Liver (tissue), 9 donors: Measurements from ENCODE around the gene PPIA. TPM values are rescaled to one million over a fixed set of nuclear protein-coding genes. Genes with fewer than 3 reads are reported as not detected.
A peak's percentile ranks its signal among the peaks of the same experiment; 100 is the strongest.

Experiments used
- DNase-seq: peaks from one replicate; pipeline ENCODE4 v3.0.0-alpha.2; 2017; ENCODE audit warnings: low spot score
- H3K27ac ChIP-seq, 2 donors: one replicate each; pipeline ENCODE4 v1.7.0; 2013; ENCODE audit warnings: inconsistent platforms in 2 of 2, low read length in 2 of 2, control low read depth in 1 of 2, low read depth in 1 of 2, mild to moderate bottlenecking in 1 of 2
- H3K27me3 ChIP-seq, 4 donors: one replicate each; pipeline versions ENCODE4 v1.6.1 to v1.7.0; 2013; ENCODE audit warnings: low read length in 3 of 4, inconsistent platforms in 1 of 4, mild to moderate bottlenecking in 1 of 4, moderate library complexity in 1 of 4; ENCODE audit not compliant: control insufficient read depth in 4 of 4, insufficient read depth in 4 of 4
- H3K36me3 ChIP-seq, 4 donors: one replicate each; pipeline versions ENCODE4 v1.6.1 to v1.7.0; 2013; ENCODE audit warnings: low read length in 3 of 4, mild to moderate bottlenecking in 3 of 4, low read depth in 1 of 4, moderate library complexity in 1 of 4; ENCODE audit not compliant: control insufficient read depth in 4 of 4, insufficient read depth in 3 of 4
- H3K4me1 ChIP-seq, 4 donors: one replicate each; pipeline versions ENCODE4 v1.6.1 to v1.7.0; 2013; ENCODE audit warnings: low read length in 3 of 4, mild to moderate bottlenecking in 3 of 4, moderate library complexity in 1 of 4; ENCODE audit not compliant: control insufficient read depth in 4 of 4, insufficient read depth in 4 of 4
- H3K4me3 ChIP-seq, 3 donors: one replicate each; pipeline versions ENCODE4 v1.6.1 to v1.7.0; 2013; ENCODE audit warnings: low read length in 3 of 3, control low read depth in 1 of 3, low read depth in 1 of 3, mild to moderate bottlenecking in 1 of 3
- H3K9ac ChIP-seq, 2 donors: one replicate each; pipeline ENCODE4 v1.7.0; 2013; ENCODE audit warnings: low read length in 2 of 2, mild to moderate bottlenecking in 2 of 2, moderate library complexity in 2 of 2, control low read depth in 1 of 2, low read depth in 1 of 2
- H3K9me3 ChIP-seq, 4 donors: one replicate each; pipeline versions ENCODE4 v1.6.1 to v1.7.0; 2013; ENCODE audit warnings: low read length in 3 of 4; ENCODE audit not compliant: control insufficient read depth in 4 of 4
- ATF3 ChIP-seq: IDR thresholded peaks from 2 replicates; pipeline ENCODE4 v1.6.1; 2016; ENCODE audit warnings: antibody characterized with exemption
- EGR1 ChIP-seq, 2 donors: IDR thresholded peaks; 2 replicates each; pipeline ENCODE4 v1.6.1; 2016 to 2018; ENCODE audit warnings: antibody characterized with exemption in 2 of 2, low read depth in 2 of 2
- FOXA1 ChIP-seq: IDR thresholded peaks from 2 replicates; pipeline ENCODE4 v1.6.1; 2016; ENCODE audit warnings: antibody characterized with exemption
- FOXA2 ChIP-seq: IDR thresholded peaks from 2 replicates; pipeline ENCODE4 v1.6.1; 2016; ENCODE audit warnings: antibody characterized with exemption
- GABPA ChIP-seq, 2 donors: IDR thresholded peaks in 1 of 2; conservative IDR thresholded peaks in 1 of 2; 2 replicates each; pipeline ENCODE4 v1.6.1; 2016; ENCODE audit warnings: antibody characterized with exemption in 2 of 2, mild to moderate bottlenecking in 1 of 2, moderate library complexity in 1 of 2
- HNF4A ChIP-seq, 2 donors: conservative IDR thresholded peaks; 2 replicates each; pipeline ENCODE4 v1.6.1; 2016; ENCODE audit warnings: antibody characterized with exemption in 2 of 2, mild to moderate bottlenecking in 2 of 2
- HNF4G ChIP-seq: IDR thresholded peaks from 2 replicates; pipeline ENCODE4 v1.6.1; 2016; ENCODE audit warnings: antibody characterized with exemption
- JUND ChIP-seq, 2 donors: IDR thresholded peaks; 2 replicates each; pipeline ENCODE4 v1.6.1; 2016; ENCODE audit warnings: antibody characterized with exemption in 2 of 2
- MAX ChIP-seq: IDR thresholded peaks from 2 replicates; pipeline ENCODE4 v1.6.1; 2016; ENCODE audit warnings: antibody characterized with exemption
- NR2F2 ChIP-seq: IDR thresholded peaks from 2 replicates; pipeline ENCODE4 v1.6.1; 2016; ENCODE audit warnings: antibody characterized with exemption
- RAD21 ChIP-seq, 2 donors: IDR thresholded peaks; 2 replicates each; pipeline ENCODE4 v1.6.1; 2016; ENCODE audit warnings: antibody characterized with exemption in 2 of 2, mild to moderate bottlenecking in 2 of 2
- REST ChIP-seq: IDR thresholded peaks from 2 replicates; pipeline ENCODE4 v1.6.1; 2016; ENCODE audit warnings: antibody characterized with exemption, mild to moderate bottlenecking
- RXRA ChIP-seq, 2 donors: IDR thresholded peaks; 2 replicates each; pipeline ENCODE4 v1.6.1; 2017 to 2018; ENCODE audit warnings: antibody characterized with exemption in 2 of 2, mild to moderate bottlenecking in 1 of 2
- SP1 ChIP-seq: IDR thresholded peaks from 2 replicates; pipeline ENCODE4 v1.6.1; 2018; ENCODE audit warnings: antibody characterized with exemption, mild to moderate bottlenecking
- TAF1 ChIP-seq: conservative IDR thresholded peaks from 2 replicates; pipeline ENCODE4 v1.6.1; 2016; ENCODE audit warnings: antibody characterized with exemption, mild to moderate bottlenecking
- YY1 ChIP-seq: IDR thresholded peaks from 2 replicates; pipeline ENCODE4 v1.6.1; 2016; ENCODE audit warnings: antibody characterized with exemption, mild to moderate bottlenecking
- WGBS: extraction: QIAGEN DNeasy Blood & Tissue Kit; methylation state at CpG from one replicate; pipeline ENCODE4 v1.1.7; 2013; 5-methylcytosine and 5-hydroxymethylcytosine counted together
- polyA plus RNA-seq, 2 donors: library from polyadenylated mRNA; stranded (reverse) in 1 of 2; unstranded in 1 of 2; fragments of 200-250 nt in 1 of 2; fragments of >200 nt in 1 of 2; fragmentation: Nextera tagmentation in 1 of 2; extraction: Ambion mirVana in 1 of 2; gene quantifications; one replicate each; pipeline versions ENCODE4 v1.2.1 to v1.2.3, GENCODE V29; 2013 to 2015
- total RNA-seq, 2 donors: library from RNA; depleted of rRNA; stranded (reverse); fragments of >200 nt; gene quantifications; one replicate each; pipeline ENCODE4 v1.2.3, GENCODE V29; 2014
- TF ChIP-seq, protein P1 (sequence below): fragments of 150-350 bp; IDR thresholded peaks from 2 replicates; pipeline ENCODE4 v1.5.1; 2017; ENCODE audit warnings: improper control_type of control experiment, low read depth, low read length; ENCODE audit not compliant: missing input control
- TF ChIP-seq, protein P2 (sequence below): IDR thresholded peaks from 2 replicates; pipeline ENCODE4 v1.6.1; 2016; ENCODE audit warnings: antibody characterized with exemption
- donor health status: healthy.
- donor health status: healthy.
- donor health status: healthy.
- donor health status: healthy.
- donor health status: healthy.

The PPIA gene
- 1,000 to 10,000 TPM in 1 of 2 donors, 100 to 1,000 TPM in 1; 834 to 1,873 TPM for total RNA-seq
- polyA plus RNA-seq, result 1,000 to 10,000 TPM; 1,362 to 1,437 TPM

DNA sequence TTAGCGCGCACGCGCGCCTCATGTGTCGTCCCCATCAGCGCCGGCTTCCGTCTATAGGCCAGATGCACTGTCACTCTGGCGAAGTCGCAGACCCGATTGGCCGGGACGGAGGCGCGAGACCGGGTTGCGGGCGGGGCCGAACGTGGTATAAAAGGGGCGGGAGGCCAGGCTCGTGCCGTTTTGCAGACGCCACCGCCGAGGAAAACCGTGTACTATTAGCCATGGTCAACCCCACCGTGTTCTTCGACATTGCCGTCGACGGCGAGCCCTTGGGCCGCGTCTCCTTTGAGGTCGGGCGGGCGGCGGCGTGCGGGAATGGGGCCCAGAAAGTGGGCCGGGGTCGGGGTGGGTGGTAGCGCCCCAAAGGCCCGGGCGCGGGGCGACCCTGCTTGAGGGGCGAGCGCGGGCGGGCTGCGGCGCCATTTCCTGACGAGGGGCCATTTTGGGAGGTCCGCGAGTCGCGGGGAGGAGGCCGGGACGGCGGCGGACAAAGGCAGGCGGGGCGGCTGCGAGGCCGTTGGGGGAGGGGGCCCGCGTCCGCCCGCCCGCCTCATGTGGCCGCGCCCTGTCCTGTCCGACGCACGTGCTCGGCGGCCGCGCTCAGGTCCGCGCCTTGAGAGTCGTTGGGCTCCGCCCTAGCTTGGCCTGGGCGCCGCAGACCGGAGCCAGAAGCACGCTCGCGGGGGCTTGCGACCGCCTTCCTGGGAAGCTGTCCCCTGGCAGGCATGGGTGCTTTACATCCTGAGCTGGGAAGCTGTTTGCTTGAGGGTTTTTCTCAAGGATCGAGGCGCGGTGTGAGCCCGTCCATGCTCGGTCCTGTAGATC, at the start of gene PPIA:
Gene PPIA, plus strand, starts transcription at position 178 of the 825 bp plus-strand sequence. Its CDS starts 44 bp downstream, at position 222.
- DNase-seq, result peak; percentile 98
- Histone ChIP-seq H3K27ac (peak within 1 kb of the TSS; percentile 90 to 100), H3K9ac (peak within 1 kb of the TSS; percentile 86 to 97), H3K36me3 (peaks cover 6 to 20% (median 15%) of the 10 kb centered on the region in 4 donors), H3K9me3 (no peaks in the 10 kb centered on the region), H3K4me3 (peak within 1 kb of the TSS; percentile 61 to 94 (median 92)), H3K27me3 (no peaks in the 10 kb centered on the region), H3K4me1 (peaks cover 3 to 17% (median 10%) of the 10 kb centered on the region in 4 donors)
- under 1% methylated on average over 99 of the region's 99 CpGs for WGBS
- TF ChIP-seq FOXA2 (no peak), GABPA (IDR thresholded peaks at IDR 0.05 in 1 of 2, conservative IDR thresholded peaks at IDR 0.05 in 1 of 2) (peak in 1 of 2 donors; percentile 3), JUND (IDR thresholded peaks at IDR 0.05) (no peak), YY1 (peak; percentile 5), REST (peak; percentile 61), SP1 (peak; percentile 93), EGR1 (IDR thresholded peaks at IDR 0.05; ENCODE audit: low read depth in 2 of 2) (no peak), HNF4G (no peak), RXRA (IDR thresholded peaks at IDR 0.05) (no peak), RAD21 (IDR thresholded peaks at IDR 0.05) (no peak), HNF4A (conservative IDR thresholded peaks at IDR 0.05) (no peak), TAF1 (peak; percentile 64), FOXA1 (no peak), ATF3 (no peak), NR2F2 (no peak), MAX (peak; percentile 51)
- TF ChIP-seq, protein P1, sequence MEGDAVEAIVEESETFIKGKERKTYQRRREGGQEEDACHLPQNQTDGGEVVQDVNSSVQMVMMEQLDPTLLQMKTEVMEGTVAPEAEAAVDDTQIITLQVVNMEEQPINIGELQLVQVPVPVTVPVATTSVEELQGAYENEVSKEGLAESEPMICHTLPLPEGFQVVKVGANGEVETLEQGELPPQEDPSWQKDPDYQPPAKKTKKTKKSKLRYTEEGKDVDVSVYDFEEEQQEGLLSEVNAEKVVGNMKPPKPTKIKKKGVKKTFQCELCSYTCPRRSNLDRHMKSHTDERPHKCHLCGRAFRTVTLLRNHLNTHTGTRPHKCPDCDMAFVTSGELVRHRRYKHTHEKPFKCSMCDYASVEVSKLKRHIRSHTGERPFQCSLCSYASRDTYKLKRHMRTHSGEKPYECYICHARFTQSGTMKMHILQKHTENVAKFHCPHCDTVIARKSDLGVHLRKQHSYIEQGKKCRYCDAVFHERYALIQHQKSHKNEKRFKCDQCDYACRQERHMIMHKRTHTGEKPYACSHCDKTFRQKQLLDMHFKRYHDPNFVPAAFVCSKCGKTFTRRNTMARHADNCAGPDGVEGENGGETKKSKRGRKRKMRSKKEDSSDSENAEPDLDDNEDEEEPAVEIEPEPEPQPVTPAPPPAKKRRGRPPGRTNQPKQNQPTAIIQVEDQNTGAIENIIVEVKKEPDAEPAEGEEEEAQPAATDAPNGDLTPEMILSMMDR, result no peak
- TF ChIP-seq, protein P2, sequence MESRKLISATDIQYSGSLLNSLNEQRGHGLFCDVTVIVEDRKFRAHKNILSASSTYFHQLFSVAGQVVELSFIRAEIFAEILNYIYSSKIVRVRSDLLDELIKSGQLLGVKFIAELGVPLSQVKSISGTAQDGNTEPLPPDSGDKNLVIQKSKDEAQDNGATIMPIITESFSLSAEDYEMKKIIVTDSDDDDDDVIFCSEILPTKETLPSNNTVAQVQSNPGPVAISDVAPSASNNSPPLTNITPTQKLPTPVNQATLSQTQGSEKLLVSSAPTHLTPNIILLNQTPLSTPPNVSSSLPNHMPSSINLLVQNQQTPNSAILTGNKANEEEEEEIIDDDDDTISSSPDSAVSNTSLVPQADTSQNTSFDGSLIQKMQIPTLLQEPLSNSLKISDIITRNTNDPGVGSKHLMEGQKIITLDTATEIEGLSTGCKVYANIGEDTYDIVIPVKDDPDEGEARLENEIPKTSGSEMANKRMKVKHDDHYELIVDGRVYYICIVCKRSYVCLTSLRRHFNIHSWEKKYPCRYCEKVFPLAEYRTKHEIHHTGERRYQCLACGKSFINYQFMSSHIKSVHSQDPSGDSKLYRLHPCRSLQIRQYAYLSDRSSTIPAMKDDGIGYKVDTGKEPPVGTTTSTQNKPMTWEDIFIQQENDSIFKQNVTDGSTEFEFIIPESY, result no peak
